Measurements from ENCODE around the gene IL36B. TPM values are rescaled to one million over a fixed set of nuclear protein-coding genes. Genes with fewer than 3 reads are reported as not detected.

IL36B gene
- total and polyA plus RNA-seq, 8 donors: not detected

DNA sequence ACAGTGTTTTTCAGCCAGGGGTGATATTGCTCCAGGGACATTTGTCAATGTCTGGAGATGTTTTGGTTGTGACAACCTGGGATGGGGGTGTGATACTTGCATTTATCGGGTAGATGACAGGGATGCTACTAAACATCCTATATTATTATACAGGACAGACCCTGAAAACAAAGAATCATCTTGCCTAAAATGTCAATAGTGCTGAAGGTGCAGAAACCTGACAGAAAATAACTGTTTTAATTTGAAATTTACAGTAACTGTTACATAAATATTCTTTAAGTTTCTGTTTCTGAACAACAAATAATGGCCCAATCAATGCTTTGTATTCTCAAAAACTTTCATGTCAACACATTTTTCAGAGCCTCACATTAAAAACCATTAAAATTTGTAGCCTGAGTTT lies 45.4 kb downstream of the IL36B start:
- no peak for ATAC-seq
- TF ChIP-seq, protein P1, sequence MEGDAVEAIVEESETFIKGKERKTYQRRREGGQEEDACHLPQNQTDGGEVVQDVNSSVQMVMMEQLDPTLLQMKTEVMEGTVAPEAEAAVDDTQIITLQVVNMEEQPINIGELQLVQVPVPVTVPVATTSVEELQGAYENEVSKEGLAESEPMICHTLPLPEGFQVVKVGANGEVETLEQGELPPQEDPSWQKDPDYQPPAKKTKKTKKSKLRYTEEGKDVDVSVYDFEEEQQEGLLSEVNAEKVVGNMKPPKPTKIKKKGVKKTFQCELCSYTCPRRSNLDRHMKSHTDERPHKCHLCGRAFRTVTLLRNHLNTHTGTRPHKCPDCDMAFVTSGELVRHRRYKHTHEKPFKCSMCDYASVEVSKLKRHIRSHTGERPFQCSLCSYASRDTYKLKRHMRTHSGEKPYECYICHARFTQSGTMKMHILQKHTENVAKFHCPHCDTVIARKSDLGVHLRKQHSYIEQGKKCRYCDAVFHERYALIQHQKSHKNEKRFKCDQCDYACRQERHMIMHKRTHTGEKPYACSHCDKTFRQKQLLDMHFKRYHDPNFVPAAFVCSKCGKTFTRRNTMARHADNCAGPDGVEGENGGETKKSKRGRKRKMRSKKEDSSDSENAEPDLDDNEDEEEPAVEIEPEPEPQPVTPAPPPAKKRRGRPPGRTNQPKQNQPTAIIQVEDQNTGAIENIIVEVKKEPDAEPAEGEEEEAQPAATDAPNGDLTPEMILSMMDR (IDR thresholded peaks at IDR 0.05): no peak
- Histone ChIP-seq H3K4me3 (no peak overlapping the region), H3K27me3 (no peaks in the 10 kb centered on the region), H3K4me1 (no peaks in the 10 kb centered on the region), H3K36me3 (no peaks in the 10 kb centered on the region), H3K27ac (no peak overlapping the region), H3K9me3 (no peaks in the 10 kb centered on the region)
- intact Hi-C loops (cut with DNase I): no loop called here
- no peak for DNase-seq

DNA sequence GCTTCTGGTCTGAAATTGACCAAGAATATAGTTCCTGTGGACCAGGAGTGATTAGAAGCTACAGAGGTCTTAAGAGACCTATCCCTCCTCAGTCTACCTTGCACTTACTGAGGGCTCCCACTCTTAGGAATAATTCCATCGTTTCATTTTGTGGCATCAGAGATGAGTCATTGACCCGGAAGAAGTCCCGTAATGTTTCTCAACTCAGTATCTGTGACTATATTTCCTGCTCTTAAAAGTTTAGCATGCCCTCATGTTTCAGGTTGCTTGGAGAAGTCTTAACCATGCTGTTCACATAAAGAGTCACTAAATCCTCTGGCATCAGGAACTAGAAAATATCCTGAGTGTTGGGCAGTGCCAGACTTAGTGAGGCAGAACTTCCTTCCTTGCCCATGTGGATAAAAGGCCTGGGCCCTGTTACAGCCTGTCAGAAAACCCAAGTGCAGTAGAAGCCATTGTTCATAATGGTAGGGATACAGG lies 47.6 kb downstream of the IL36B start, which contains the start of gene IL36A:
TSS of gene IL36A (plus strand) at position 430 of the 480 bp plus-strand sequence. CDS start 413 bp downstream, outside the sequence.
- intact Hi-C loops (cut with DNase I): no loop called here
- H3K27ac ChIP-seq: no peak within 1 kb of the TSS
- H3K36me3 ChIP-seq: no peaks in the 10 kb centered on the region
- no peak for ATAC-seq
- H3K9me3 ChIP-seq: peaks cover 0 to 15% of the 10 kb centered on the region in 2 donors
- no peak for DNase-seq
- no peak within 1 kb of the TSS for H3K4me3 ChIP-seq
- TF ChIP-seq, protein P1 (IDR thresholded peaks at IDR 0.05): no peak
- no peaks in the 10 kb centered on the region for H3K27me3 ChIP-seq
- H3K4me1 ChIP-seq: no peaks in the 10 kb centered on the region

DNA sequence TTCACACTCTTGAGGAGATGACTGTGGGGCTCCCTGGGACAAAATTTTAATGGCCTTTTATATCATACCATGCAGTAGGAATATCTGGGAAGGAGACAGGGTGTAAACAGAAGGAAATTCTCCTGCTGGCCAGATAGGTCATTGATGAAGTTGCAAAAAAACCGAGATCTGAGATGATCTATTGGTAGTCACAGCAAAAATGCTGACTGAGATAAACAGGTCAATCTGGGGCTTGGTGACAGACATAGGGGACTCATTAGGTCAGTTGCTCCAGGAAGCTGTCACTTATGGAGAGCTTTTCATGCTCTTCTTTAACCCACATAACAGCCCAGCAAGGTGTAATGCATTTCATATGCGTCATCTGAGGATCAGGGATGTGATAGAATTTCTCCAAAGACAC lies 50.0 kb downstream of the IL36B start:
- peaks cover 0 to 22% of the 10 kb centered on the region in 2 donors for H3K9me3 ChIP-seq
- no peaks in the 10 kb centered on the region for H3K4me1 ChIP-seq
- no peak overlapping the region for H3K27ac ChIP-seq
- H3K4me3 ChIP-seq: no peak overlapping the region
- TF ChIP-seq, protein P1 (IDR thresholded peaks at IDR 0.05): no peak
- no peaks in the 10 kb centered on the region for H3K27me3 ChIP-seq
- DNase-seq (no peak), ATAC-seq (no peak)
- no peaks in the 10 kb centered on the region for H3K36me3 ChIP-seq
- intact Hi-C loops (cut with DNase I): no loop called here

DNA sequence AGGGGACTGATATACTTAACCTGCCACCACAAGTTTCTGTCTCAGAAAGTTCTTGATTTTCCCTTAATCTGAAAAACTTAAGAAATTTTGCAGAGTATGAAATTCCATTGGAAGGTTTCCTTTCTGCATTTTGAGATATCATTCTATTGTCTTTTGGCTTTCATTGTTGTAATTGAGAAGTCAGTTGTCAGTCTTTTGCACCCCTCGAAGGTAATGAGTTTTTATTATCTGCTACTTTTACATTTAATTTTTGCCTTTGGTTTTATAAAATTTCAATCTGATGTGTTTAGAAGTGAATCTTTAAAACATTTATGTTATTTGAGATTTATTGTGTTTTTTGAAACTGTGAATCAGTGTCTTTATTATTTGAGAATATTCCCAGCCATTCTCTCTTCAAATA lies 52.2 kb downstream of the IL36B start:
- no peak for DNase-seq
- ATAC-seq: no peak
- intact Hi-C loops (cut with DNase I): no loop called here
- TF ChIP-seq, protein P1 (IDR thresholded peaks at IDR 0.05): no peak
- Histone ChIP-seq H3K27me3 (no peaks in the 10 kb centered on the region), H3K9me3 (peaks cover 0 to 22% of the 10 kb centered on the region in 2 donors), H3K4me3 (no peak overlapping the region), H3K27ac (no peak overlapping the region), H3K36me3 (no peaks in the 10 kb centered on the region), H3K4me1 (no peaks in the 10 kb centered on the region)

DNA sequence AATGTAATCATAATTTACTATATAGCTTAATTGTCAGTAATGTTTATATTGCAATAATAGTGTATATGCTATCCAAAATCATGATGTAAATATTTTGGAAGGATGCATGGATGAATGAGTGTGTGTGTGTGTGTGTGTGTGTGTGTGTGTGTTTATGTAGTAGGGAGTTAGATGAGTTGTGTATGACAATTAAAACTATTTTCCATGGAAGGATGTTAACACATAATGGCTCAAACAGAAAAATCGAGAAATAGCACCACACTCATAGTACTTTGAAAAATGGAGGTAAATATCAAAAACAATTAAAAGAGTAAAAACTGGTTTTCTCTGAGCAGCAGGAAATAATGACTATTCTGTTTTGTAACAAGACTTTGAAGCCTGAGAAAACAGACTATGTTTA lies 55.5 kb downstream of the IL36B start:
- H3K9me3 ChIP-seq: peaks cover 0 to 35% of the 10 kb centered on the region in 2 donors
- H3K36me3 ChIP-seq: no peaks in the 10 kb centered on the region
- intact Hi-C loops (cut with DNase I): no loop called here
- DNase-seq (peak in 1 of 4 donors; percentile 5), ATAC-seq (no peak)
- no peak overlapping the region for H3K27ac ChIP-seq
- no peaks in the 10 kb centered on the region for H3K27me3 ChIP-seq
- TF ChIP-seq, protein P1 (IDR thresholded peaks at IDR 0.05): no peak
- H3K4me1 ChIP-seq: no peaks in the 10 kb centered on the region
- no peak overlapping the region for H3K4me3 ChIP-seq

Data from left lung (tissue), 10 donors.